HepG2 (cell line): ENCODE results near the gene TTBK2.
"Not testable (repeated sequence)": the region's sequence is repeated elsewhere in the genome, so short reads cannot be mapped to it uniquely, and the experiment has no call there.

ENCODE experiments used
- ARNT ChIP-seq: fragments of 450-650 bp; IDR thresholded peaks from 2 replicates; pipeline ENCODE4 v1.6.1; 2017
- EZH2 ChIP-seq: conservative IDR thresholded peaks from 2 replicates; pipeline ENCODE4 v1.6.1; 2012; ENCODE audit warnings: mild to moderate bottlenecking, low read depth, low read length, moderate library complexity
- KLF11 ChIP-seq: IDR thresholded peaks from 2 replicates; pipeline ENCODE4 v1.6.1; 2016; ENCODE audit warnings: missing compliant biosample characterization
- POLR2A ChIP-seq, 2 experiments: IDR thresholded peaks; 2 replicates each; pipeline ENCODE4 v1.6.1; 2011; ENCODE audit warnings: low read depth in 2 of 2, low read length in 2 of 2, mild to moderate bottlenecking in 1 of 2, moderate library complexity in 1 of 2; ENCODE audit not compliant: insufficient read depth in 1 of 2
- RAD21 ChIP-seq: fragments of 450-650 bp; formaldehyde crosslinking; IDR thresholded peaks from 2 replicates; pipeline ENCODE4 v1.5.0; 2020; ENCODE audit warnings: mild to moderate bottlenecking
- XRCC5 ChIP-seq: fragments of 200-400 bp; formaldehyde crosslinking; optimal IDR thresholded peaks from 2 replicates; pipeline ENCODE3; 2017; ENCODE audit warnings: mild to moderate bottlenecking, low read length
- ZBTB1 ChIP-seq: sonication (generic); formaldehyde crosslinking; IDR thresholded peaks from 2 replicates; pipeline ENCODE4 v1.4.0; 2020; ENCODE audit warnings: missing genetic modification reagents, borderline replicate concordance
- ZSCAN31 ChIP-seq: sonication (generic); formaldehyde crosslinking; IDR thresholded peaks from 2 replicates; pipeline ENCODE4 v1.5.0; 2020; ENCODE audit warnings: low read depth, mild to moderate bottlenecking, missing genetic modification reagents
- TF ChIP-seq, protein P1 (sequence below): sonication (generic); formaldehyde crosslinking; IDR thresholded peaks from 2 replicates; pipeline ENCODE4 v1.8.0; 2022; ENCODE audit warnings: missing genetic modification reagents, mild to moderate bottlenecking, borderline replicate concordance
- TF ChIP-seq, protein P2 (sequence below): sonication (generic); formaldehyde crosslinking; IDR thresholded peaks from 2 replicates; pipeline ENCODE4 v1.5.1; 2020; ENCODE audit warnings: mild to moderate bottlenecking, missing genetic modification reagents, moderate library complexity
- TF ChIP-seq, protein P3 (sequence below), 2 experiments: sonication (generic) in 1 of 2; formaldehyde crosslinking in 1 of 2; IDR thresholded peaks; 2 replicates each; pipeline versions ENCODE4 v1.4.0 to v1.6.1; 2018 to 2020; ENCODE audit warnings: missing genetic modification reagents in 2 of 2, borderline replicate concordance in 1 of 2, low read depth in 1 of 2, mild to moderate bottlenecking in 1 of 2, missing biosample characterization in 1 of 2

DNA sequence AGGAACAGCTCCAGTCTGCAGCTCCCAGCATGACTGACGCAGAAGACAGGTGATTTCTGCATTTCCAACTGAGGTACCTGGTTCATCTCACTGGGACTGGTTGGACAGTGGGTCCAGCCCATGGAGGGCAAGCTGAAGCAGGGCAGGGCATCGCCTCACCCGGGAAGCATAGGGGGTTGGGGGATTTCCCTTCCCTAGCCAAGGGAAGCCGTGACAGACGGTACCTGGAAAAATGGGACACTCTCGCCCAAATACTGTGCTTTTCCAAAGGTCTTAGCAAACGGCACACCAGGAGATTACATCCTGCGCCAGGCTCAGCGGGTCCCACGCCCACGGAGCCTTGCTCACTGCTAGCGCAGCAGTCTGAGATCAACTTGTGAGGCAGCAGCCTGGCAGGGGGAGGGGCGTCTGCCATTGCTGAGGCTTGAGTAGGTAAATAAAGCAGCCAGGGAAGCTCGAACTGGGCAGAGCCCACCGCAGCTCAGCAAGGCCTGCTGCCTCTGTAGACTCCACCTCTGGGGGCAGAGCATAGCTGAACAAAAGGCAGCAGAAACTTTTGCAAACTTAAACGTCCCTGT, 156.3 kb downstream of the TTBK2 start:
- not testable (repeated sequence) for TF ChIP-seq ZSCAN31 (CRISPR knock-in tag); POLR2A (IDR thresholded peaks at IDR 0.05; ENCODE audit: insufficient read depth in 1 of 2, low read depth in 2 of 2, low read length in 2 of 2); ARNT; XRCC5; ZBTB1 (CRISPR knock-in tag); RAD21; KLF11 (CRISPR knock-in tag); EZH2
- TF ChIP-seq, protein P1, sequence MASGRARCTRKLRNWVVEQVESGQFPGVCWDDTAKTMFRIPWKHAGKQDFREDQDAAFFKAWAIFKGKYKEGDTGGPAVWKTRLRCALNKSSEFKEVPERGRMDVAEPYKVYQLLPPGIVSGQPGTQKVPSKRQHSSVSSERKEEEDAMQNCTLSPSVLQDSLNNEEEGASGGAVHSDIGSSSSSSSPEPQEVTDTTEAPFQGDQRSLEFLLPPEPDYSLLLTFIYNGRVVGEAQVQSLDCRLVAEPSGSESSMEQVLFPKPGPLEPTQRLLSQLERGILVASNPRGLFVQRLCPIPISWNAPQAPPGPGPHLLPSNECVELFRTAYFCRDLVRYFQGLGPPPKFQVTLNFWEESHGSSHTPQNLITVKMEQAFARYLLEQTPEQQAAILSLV (CRISPR knock-in tag): not testable (repeated sequence)
- TF ChIP-seq, protein P2, sequence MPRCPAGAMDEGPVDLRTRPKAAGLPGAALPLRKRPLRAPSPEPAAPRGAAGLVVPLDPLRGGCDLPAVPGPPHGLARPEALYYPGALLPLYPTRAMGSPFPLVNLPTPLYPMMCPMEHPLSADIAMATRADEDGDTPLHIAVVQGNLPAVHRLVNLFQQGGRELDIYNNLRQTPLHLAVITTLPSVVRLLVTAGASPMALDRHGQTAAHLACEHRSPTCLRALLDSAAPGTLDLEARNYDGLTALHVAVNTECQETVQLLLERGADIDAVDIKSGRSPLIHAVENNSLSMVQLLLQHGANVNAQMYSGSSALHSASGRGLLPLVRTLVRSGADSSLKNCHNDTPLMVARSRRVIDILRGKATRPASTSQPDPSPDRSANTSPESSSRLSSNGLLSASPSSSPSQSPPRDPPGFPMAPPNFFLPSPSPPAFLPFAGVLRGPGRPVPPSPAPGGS: not testable (repeated sequence)
- TF ChIP-seq, protein P3, sequence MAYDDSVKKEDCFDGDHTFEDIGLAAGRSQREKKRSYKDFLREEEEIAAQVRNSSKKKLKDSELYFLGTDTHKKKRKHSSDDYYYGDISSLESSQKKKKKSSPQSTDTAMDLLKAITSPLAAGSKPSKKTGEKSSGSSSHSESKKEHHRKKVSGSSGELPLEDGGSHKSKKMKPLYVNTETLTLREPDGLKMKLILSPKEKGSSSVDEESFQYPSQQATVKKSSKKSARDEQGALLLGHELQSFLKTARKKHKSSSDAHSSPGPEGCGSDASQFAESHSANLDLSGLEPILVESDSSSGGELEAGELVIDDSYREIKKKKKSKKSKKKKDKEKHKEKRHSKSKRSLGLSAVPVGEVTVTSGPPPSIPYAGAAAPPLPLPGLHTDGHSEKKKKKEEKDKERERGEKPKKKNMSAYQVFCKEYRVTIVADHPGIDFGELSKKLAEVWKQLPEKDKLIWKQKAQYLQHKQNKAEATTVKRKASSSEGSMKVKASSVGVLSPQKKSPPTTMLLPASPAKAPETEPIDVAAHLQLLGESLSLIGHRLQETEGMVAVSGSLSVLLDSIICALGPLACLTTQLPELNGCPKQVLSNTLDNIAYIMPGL (CRISPR knock-in tag; IDR thresholded peaks at IDR 0.05; ENCODE audit: borderline replicate concordance in 1 of 2, low read depth in 1 of 2): not testable (repeated sequence)
